ENCODE measurements around the gene MAK. TPM values are rescaled to one million over a fixed set of nuclear protein-coding genes. Genes with fewer than 3 reads are reported as not detected.
"Not testable (repeated sequence)": the region's sequence is repeated elsewhere in the genome, so short reads cannot be mapped to it uniquely, and the experiment has no call there.

MAK gene
- total RNA-seq, 1 donor from 2014 or later = 0.71 TPM

DNA sequence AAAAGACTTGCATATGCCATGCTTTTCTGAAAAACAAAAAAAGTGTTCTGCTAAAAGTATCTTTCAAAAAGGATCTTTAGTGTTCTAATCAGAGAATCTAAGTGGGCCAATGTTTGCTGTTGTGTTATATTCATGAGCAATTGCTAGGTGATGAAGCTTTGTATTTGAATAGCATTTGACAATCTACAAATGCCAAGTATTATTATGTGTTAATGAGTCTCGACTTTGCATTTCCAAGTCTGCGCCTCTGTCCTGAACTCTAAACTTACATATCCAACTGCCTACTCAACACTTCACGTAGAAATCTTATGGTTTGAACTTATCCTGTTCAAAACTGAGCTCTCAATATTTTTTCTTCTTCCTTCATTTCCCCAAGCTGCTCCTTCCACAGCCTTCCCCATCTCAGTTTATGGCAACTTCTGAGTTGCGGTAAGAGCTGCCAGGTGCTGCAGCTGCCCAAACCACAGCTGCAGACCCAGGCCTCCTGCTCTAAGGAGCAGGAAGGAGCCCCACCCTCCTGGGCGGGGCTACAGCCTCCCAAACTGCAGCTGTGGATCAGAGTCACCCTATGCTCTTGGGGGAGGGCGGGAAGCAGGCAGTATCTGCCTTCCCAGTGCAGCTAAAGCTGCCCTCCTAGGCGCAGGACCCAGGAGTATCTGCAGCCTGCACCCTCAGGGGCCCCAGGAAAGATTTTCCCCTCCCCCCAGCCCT, 16.7 kb upstream of the MAK start:
- DNase-seq (ENCODE audit: low spot score) = no peak

DNA sequence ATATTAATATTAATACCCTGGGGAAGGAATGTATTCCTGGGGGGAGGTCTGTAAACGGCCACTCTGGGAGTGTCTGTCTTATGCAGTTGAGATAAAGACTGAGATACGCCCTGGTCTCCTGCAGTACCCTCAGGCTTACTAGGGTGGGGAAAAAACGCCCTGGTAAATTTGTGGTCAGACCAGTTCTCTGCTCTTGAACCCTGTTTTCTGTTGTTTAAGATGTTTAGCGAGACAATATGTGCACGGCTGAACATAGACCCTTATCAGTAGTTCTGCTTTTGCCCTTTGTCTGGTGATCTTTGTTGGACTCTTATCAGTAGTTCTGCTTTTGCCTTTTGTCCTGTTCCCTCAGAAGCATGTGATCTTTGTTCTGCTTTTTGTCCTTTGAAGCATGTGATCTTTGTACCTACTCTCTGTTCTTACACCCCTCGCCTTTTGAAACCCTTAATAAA, 15.5 kb upstream of the MAK start:
- DNase-seq (ENCODE audit: low spot score) = not testable (repeated sequence)

- no peak for DNase-seq (ENCODE audit: low spot score)
These were observed 14.1 kb upstream of the MAK start for GRCh38 chr6:10852361-10852960.

GRCh38 chr6:10850728-10851127, 12.4 kb upstream of the MAK start:
- DNase-seq (ENCODE audit: low spot score) = no peak

DNA sequence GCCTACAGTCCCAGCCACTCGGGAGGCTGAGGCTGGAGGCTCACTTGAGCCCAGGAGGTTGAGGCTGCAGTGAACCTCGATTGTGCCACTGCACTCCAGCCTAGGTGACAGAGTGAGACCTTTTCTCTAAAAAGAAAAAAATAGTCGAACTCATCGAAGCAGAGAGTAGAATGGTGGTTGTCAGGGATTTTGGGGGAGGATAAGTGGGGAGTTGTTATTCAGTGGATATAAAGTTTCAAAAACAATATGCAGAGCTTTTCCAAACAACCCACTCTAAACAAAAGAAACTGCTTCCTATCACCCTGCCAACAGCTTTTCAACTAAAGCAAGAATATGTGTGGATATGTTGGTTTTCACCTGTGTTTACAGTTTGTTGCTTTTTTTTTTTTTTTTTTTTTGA, 11.6 kb upstream of the MAK start:
- no peak for DNase-seq (ENCODE audit: low spot score)

GRCh38 chr6:10847684-10848083, 9.3 kb upstream of the MAK start:
- no peak for DNase-seq (ENCODE audit: low spot score)

GRCh38 chr6:10843554-10843953, 5.2 kb upstream of the MAK start:
- no peak for DNase-seq (ENCODE audit: low spot score)

DNA sequence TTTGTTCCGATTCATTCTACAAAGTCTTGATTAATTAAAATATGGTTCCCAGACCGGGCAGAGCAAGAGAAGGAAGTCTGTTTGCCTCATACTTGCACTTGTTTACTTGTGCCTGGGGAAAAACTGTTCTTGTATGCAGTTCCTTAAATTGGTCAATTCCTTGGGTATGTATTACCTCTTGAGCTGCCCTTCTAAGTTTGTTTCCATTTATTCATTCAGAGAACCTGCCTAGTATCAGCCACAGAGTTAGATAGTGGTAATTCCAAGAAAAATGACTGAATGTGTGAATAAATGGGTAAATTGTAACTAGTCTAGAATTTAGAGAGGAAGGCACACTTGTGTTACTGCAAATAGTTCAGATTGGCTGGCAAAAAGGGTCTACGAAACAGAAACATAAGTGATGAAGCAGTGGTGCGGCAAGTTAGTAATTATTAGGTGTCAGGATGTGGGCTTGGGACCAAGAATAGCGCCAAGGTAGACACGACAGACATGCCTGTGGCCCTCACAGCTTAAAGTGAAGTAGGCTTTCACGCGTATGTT, 525 bp upstream of the MAK start:
- DNase-seq (ENCODE audit: low spot score) = no peak

- no peak for DNase-seq (ENCODE audit: low spot score)
These were observed 731 bp downstream of the MAK start for GRCh38 chr6:10837622-10837994.

- no peak for DNase-seq (ENCODE audit: low spot score)
These were observed 1.2 kb downstream of the MAK start for GRCh38 chr6:10837009-10837621.

- no peak for DNase-seq (ENCODE audit: low spot score)
These were observed 3.5 kb downstream of the MAK start for GRCh38 chr6:10834823-10835222.

DNA sequence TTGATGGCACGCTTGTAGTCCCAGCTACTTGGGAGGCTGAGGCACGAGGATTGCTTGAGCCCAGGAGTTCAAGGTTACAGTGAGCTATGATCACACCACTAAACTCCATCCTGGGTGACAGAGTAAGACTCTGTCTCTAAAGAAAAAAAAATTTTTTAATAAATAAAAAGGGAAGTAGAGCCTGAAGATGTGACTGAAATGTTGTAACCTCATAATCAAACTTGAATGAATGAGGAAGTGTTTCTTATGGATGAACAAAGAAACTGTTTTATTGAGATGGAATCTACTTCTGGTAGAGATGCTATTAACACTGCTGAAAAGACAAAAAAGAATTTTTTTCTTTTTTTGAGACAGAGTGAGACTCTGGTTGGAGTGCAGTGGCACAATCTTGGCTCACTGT, 6.7 kb downstream of the MAK start:
- no peak for DNase-seq (ENCODE audit: low spot score)

GRCh38 chr6:10824819-10825218, 13.5 kb downstream of the MAK start:
- no peak for DNase-seq (ENCODE audit: low spot score)

DNA sequence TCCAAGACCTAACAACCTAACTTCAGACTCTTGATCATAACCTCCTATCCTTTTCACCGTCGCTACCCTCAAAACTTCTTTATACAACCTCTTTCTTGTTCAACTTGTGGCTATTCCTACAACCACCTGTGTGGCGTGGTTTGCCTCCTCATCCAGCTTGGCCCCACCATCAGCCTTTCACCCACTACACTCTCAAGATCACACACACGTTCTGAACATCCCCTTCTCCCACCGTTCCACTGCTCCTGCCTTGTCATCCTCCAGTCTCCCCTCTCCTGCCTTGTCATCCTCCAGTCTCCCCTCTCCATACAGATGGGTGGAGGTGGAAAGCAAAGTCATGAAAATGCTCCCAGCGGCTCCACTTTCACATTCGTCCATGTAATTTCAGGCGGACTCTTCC, 14.0 kb downstream of the MAK start:
- no peak for DNase-seq (ENCODE audit: low spot score)

GRCh38 chr6:10814176-10814575, 24.2 kb downstream of the MAK start:
- not testable (repeated sequence) for DNase-seq (ENCODE audit: low spot score)

- DNase-seq (ENCODE audit: low spot score) = no peak
These were observed 29.2 kb downstream of the MAK start for GRCh38 chr6:10809098-10809497.

GRCh38 chr6:10808376-10808775, 30.0 kb downstream of the MAK start:
- no peak for DNase-seq (ENCODE audit: low spot score)

DNA sequence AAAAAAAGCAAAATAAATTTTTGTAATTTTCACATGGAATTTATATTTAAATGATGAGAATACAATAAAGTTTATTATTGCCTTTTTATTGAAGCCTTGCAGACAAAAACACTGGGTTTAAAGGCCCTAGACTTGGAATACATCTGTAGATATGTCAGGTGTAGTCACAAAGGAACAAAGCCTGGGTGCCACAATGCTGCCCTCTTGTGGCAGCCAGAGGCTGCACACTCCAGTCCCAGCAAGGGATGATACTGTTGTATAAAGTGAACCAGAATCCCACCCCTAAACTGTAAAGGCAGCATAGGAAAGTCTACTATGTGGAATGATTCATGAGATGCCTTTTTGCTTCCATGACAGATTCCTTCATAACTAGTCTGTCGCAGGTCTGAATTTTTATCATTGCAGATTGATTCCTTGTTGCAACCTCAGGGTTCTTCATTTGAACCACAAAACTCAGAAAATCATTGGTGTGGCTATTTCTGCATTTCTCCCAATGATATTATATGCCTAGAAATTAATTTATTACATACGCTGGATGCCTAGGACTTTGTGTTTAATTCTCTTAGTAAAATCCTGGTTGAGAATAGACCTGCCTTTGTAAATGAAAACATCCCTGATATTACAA, 37.0 kb downstream of the MAK start:
- DNase-seq (ENCODE audit: low spot score) = no peak

DNA sequence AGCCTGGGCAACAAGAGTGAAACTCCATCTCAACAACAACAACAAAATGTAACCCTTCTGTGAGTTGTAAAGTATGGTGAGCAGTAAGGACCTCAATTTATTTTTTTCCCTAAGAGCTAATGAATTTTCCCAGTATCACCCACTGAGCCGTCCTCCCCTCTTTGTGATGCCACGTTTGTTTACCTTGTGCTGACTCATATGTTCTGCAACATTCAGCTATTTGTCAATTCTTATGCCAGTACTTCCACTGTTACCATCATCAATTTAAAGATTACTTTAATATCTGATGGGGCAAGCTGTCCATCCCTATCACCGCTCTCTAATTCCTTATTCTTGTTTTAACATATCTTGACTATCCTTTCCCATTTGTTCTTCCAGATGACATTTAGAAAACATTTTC, 37.5 kb downstream of the MAK start:
- DNase-seq (ENCODE audit: low spot score) = no peak

DNA sequence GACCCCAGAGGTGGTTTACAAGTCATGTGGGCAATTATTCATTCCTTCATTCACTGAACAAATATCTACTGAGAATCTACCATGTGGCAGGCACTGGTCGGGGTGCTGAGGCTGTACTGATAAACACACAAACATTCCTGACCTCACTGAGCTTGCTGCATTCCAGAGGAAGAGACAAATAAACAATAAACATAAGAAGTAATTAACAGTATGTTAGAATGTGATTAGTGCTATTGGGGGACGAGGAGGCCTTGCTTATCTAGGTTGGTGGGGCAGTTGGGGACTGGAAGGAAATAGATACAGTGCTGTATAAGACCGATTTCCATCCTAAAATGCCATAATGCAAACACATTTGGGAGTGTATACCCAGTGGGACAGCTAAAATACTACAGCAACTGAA, 44.1 kb downstream of the MAK start:
- no peak for DNase-seq (ENCODE audit: low spot score)

DNA sequence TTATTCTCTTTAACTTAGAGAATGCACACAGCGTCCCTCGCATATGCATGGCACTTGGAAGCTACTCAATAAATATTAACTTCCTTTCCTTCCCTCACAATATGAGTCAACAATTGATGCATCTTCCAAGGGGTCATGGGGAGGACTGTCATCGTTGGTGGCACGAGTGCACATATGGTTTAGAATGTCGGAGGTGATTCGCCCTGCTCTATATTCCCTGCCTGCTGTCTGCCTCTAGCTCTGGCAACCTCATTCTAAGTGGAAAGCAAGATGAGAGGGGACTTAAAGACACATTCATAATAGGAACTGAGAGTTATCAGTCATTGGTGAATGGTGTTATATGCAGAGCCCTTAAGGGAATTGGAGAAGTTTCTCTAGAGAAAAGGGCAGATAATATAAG, 44.6 kb downstream of the MAK start:
- no peak for DNase-seq (ENCODE audit: low spot score)

GRCh38 chr6:10793035-10793434, 45.3 kb downstream of the MAK start:
- DNase-seq (ENCODE audit: low spot score) = no peak

All from mesenteric fat pad (tissue), 1 donor.